AG04450 (cell line): Measurements from ENCODE around the gene ADGRV1. TPM values are rescaled to one million over a fixed set of nuclear protein-coding genes. Genes with fewer than 3 reads are reported as not detected.
"Not testable (repeated sequence)": the region's sequence is repeated elsewhere in the genome, so short reads cannot be mapped to it uniquely, and the experiment has no call there.

Source experiments
- CTCF ChIA-PET: fragments of 300-600, 350-600 bp; formaldehyde crosslinking; extraction: SDS; loops from one replicate; lab custom pipeline; 2022; ENCODE audit warnings: antibody characterized with exemption, inconsistent platforms; lab: Charles Lee
- POLR2A ChIA-PET: fragments of 350-600 bp; formaldehyde crosslinking; extraction: SDS; loops from one replicate; lab custom pipeline; 2021; ENCODE audit warnings: antibody characterized with exemption, inconsistent platforms; lab: Yijun Ruan, JAX
- DNase-seq: peaks from one replicate; pipeline ENCODE4 v3.0.0-alpha.2; 2011; ENCODE audit warnings: low read depth, low spot score
- H3K27ac ChIP-seq: one replicate; pipeline ENCODE4 v1.5.1; 2012; ENCODE audit warnings: low read depth, low read length, control low read depth
- H3K27me3 ChIP-seq: one replicate; pipeline ENCODE4 v1.6.0; 2012; ENCODE audit warnings: low read length; ENCODE audit not compliant: control insufficient read depth, insufficient read depth
- H3K4me3 ChIP-seq: 2 replicates; pipeline ENCODE4 v1.5.1; 2011; ENCODE audit warnings: mild to moderate bottlenecking, low read depth, low read length, control low read depth
- H3K9me3 ChIP-seq: 2 replicates; pipeline ENCODE4 v1.5.1; 2012; ENCODE audit warnings: low read length; ENCODE audit not compliant: control insufficient read depth, insufficient read depth
- polyA plus RNA-seq: library from polyadenylated mRNA; depleted of rRNA; stranded (reverse); fragments of >200 nt; gene quantifications from 2 replicates; pipeline ENCODE4 v1.2.3, GENCODE V29; 2011
- TF ChIP-seq, protein P1 (sequence below): IDR thresholded peaks from 2 replicates; pipeline ENCODE4 v1.5.1; 2011; ENCODE audit warnings: low read depth, low read length, control low read depth, inconsistent platforms

ADGRV1 gene
- polyA plus RNA-seq, 1 experiment: 0.06 TPM

DNA sequence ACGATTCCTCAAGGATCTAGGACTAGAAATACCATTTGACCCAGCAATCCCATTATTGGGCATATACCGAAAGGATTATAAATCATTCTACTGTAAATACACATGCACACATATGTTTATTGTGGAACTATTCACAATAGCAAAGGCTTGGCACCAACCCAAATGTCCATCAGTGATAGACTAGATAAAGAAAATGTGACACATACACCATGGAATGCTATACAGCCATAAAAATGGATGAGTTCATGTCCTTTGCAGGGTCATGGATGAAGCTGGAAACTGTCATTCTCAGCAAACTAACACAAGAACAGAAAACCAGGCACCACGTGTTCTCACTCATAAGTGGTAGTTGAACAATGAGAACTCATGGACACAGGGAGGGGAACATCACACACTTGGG, 241.9 kb downstream of the ADGRV1 start:
- CTCF ChIA-PET: interaction anchor here (0.7 to 7.7 kb wide), 2 partner anchors 618 to 1065 kb away, joined by 3 to 74 read pairs; no protein-coding TSS in a partner anchor
- H3K9me3 ChIP-seq, POLR2A ChIA-PET, H3K4me3 ChIP-seq, DNase-seq, H3K27me3 ChIP-seq, H3K27ac ChIP-seq: not testable (repeated sequence)

DNA sequence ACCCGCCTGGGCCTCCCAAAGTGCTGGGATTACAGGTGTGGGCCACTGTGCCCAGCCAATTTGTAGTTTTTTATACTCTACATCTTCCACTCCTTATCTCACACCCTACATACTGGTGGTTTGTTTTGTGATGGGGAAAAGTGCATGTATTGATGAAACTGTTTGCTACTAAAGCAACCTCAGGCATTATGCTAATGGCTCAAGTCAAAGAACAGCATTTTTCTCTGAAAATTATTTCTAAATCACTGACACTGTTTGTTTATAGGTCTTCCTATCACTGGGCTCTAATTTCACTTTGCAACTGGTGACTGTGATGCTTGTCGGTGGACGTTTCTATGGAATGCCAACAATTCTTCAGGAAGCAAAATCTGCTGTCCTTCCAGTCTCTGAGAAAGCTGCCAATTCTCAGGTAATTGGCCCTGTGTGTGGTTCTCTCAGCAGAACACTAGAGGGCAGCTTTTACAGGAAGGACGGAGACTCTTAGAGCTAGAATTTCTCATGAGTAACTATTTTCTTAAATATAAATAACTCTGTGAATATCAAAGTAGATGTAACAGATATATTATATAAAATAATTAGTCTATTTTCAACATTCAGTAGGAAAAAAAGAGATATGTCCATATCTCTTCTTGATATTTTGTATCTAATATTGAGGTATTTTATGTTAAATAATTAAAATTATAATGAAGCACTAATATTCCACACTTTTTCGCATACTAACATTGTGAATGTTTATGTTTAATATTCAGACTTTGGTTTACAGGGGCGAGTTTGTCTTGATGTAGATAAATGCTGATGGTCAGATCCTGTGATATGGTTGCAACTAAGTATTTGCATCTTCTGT, 244.1 kb downstream of the ADGRV1 start:
- CTCF ChIA-PET: interaction anchor here (0.5 to 7.7 kb wide), 14 partner anchors 9 to 616 kb away, joined by 3 to 74 read pairs (median 4); no protein-coding TSS in a partner anchor
- Histone ChIP-seq H3K27ac (no peak overlapping the region), H3K27me3 (no peaks in the 10 kb centered on the region), H3K9me3 (no peaks in the 10 kb centered on the region), H3K4me3 (no peak overlapping the region)
- TF ChIP-seq, protein P1, sequence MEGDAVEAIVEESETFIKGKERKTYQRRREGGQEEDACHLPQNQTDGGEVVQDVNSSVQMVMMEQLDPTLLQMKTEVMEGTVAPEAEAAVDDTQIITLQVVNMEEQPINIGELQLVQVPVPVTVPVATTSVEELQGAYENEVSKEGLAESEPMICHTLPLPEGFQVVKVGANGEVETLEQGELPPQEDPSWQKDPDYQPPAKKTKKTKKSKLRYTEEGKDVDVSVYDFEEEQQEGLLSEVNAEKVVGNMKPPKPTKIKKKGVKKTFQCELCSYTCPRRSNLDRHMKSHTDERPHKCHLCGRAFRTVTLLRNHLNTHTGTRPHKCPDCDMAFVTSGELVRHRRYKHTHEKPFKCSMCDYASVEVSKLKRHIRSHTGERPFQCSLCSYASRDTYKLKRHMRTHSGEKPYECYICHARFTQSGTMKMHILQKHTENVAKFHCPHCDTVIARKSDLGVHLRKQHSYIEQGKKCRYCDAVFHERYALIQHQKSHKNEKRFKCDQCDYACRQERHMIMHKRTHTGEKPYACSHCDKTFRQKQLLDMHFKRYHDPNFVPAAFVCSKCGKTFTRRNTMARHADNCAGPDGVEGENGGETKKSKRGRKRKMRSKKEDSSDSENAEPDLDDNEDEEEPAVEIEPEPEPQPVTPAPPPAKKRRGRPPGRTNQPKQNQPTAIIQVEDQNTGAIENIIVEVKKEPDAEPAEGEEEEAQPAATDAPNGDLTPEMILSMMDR: peak; percentile 77
- POLR2A ChIA-PET: no interaction called here
- DNase-seq: no peak

DNA sequence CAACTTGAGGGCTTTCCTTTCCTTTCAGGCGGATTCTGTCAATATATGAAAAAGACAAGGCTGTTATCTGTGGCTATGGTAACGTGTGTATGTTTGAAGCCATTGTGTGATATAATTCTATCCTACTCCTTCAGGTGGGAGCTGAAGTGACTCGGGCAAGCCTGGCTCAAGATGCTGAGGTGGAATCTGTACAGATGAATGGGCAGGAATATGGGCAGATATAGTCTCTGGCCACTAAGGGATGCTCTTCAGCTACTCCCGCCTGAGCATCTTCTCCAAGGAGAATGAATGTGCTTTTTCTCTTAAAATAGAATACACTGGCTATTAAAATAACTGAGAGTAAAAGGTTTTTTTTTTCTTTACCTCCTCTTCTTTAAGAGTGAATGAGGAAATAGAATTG, 244.8 kb downstream of the ADGRV1 start:
- Histone ChIP-seq H3K9me3 (no peaks in the 10 kb centered on the region), H3K27ac (no peak overlapping the region), H3K27me3 (no peaks in the 10 kb centered on the region), H3K4me3 (no peak overlapping the region)
- DNase-seq: no peak
- TF ChIP-seq, protein P1: no peak
- POLR2A ChIA-PET: no interaction called here
- CTCF ChIA-PET: interaction anchor here (0.5 to 7.7 kb wide), 12 partner anchors 8 to 616 kb away, joined by 3 to 74 read pairs (median 4); no protein-coding TSS in a partner anchor

DNA sequence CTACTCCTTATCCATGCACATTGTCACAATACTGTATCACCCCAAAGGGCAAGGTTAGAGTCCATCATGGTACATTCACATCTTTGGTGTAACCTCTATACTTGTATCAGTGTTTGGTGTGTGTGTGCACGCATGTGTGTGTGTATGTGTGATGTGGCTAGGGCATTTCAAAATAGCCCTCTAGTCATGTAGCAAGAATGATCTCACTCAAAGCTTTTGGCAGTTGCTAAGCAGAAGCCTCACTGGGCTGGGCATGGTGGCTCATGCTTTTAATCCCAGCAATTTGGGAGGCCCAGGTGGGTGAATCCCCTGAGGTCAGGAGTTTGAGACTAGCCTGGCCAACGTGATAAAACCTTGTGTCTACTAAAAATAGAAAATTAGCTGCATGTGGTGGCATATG, 245.3 kb downstream of the ADGRV1 start:
- TF ChIP-seq, protein P1: no peak
- no peaks in the 10 kb centered on the region for H3K9me3 ChIP-seq
- no peak overlapping the region for H3K4me3 ChIP-seq
- CTCF ChIA-PET: interaction anchor here (1.8 to 7.7 kb wide), 2 partner anchors 128 to 615 kb away, joined by 6 to 74 read pairs; no protein-coding TSS in a partner anchor
- no peak for DNase-seq
- no peak overlapping the region for H3K27ac ChIP-seq
- POLR2A ChIA-PET: no interaction called here
- H3K27me3 ChIP-seq: no peaks in the 10 kb centered on the region

- DNase-seq: no peak
- H3K4me3 ChIP-seq: no peak overlapping the region
- no peaks in the 10 kb centered on the region for H3K27me3 ChIP-seq
- ChIA-PET POLR2A (no interaction called here), CTCF (interaction anchor here (7.7 kb wide), 1 partner anchor 611 kb away, joined by 74 read pairs; no protein-coding TSS in a partner anchor)
- H3K9me3 ChIP-seq: no peaks in the 10 kb centered on the region
- no peak overlapping the region for H3K27ac ChIP-seq
- TF ChIP-seq, protein P1: no peak
Measured at GRCh38 chr5:90807496-90807895, 248.9 kb downstream of the ADGRV1 start.
